OCI-LY1 (cell line): Measurements from ENCODE around the gene MERTK.

Experiments used
- CTCF ChIP-seq: fragments of 200-600 bp; sonication (generic), shearing (Covaris generic); IDR thresholded peaks from 2 replicates; pipeline ENCODE4 v1.5.1; 2017; ENCODE audit warnings: mild to moderate bottlenecking, antibody characterized with exemption, low read length, moderate library complexity, mixed read lengths
- EZH2 ChIP-seq: fragments of 200-600 bp; sonication (generic), shearing (Covaris generic); IDR thresholded peaks from 2 replicates; pipeline ENCODE4 v1.8.0; 2017; ENCODE audit warnings: borderline replicate concordance, mixed run types, mild to moderate bottlenecking, antibody characterized with exemption, low read length, moderate library complexity, mixed read lengths

GRCh38 chr2:111948832-111949231 lies 50.4 kb downstream of the MERTK start:
- no peak for TF ChIP-seq CTCF
- no peak for TF ChIP-seq EZH2
